NB4 (cell line): ENCODE results near the gene INPP1.

Source experiments
- CTCF ChIP-seq: IDR thresholded peaks from one replicate; pipeline ENCODE4 v1.5.1; 2012; ENCODE audit warnings: low read depth, low read length
- MAX ChIP-seq: IDR thresholded peaks from 2 replicates; pipeline ENCODE4 v1.6.1; 2011; ENCODE audit warnings: low read depth, low read length
- MYC ChIP-seq: IDR thresholded peaks from 2 replicates; pipeline ENCODE4 v1.6.1; 2011; ENCODE audit warnings: low read depth, low read length
- POLR2A ChIP-seq: IDR thresholded peaks from 2 replicates; pipeline ENCODE4 v1.6.1; 2011; ENCODE audit warnings: mild to moderate bottlenecking; ENCODE audit not compliant: insufficient read length; ENCODE audit errors: extremely low read depth

DNA sequence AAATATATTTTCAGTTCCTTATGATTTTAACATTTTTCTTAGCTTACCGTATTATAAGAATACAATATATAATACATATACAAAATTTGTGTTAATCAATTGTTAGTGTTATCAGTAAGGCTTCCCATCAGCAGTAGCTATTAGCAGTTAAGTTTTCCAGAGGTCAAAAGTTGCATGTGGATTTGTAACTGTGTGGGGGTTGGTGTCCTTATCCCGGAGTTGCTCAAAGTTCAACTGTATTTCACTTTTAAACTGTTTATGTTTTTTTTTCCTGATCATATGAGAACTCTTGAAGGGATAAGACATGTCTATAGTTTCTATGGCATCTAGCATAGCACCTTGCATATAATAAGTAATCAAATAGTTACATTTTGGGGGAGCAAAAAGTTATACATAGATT lies 52.9 kb downstream of the INPP1 start:
- no peak for TF ChIP-seq CTCF
- no peak for TF ChIP-seq POLR2A
- TF ChIP-seq MYC, result no peak
- no peak for TF ChIP-seq MAX
